Stimulated activated CD4-positive, alpha-beta T cell treated with anti-CD3 and anti-CD28 coated beads, Interleukin-4, amount 100 ng/mL, for 24 hours (primary cell): Measurements from ENCODE around the gene WDR64.

ENCODE experiments used
- DNase-seq: peaks from one replicate; pipeline ENCODE4 v3.0.0-alpha.2; 2020

WDR64 gene

DNA sequence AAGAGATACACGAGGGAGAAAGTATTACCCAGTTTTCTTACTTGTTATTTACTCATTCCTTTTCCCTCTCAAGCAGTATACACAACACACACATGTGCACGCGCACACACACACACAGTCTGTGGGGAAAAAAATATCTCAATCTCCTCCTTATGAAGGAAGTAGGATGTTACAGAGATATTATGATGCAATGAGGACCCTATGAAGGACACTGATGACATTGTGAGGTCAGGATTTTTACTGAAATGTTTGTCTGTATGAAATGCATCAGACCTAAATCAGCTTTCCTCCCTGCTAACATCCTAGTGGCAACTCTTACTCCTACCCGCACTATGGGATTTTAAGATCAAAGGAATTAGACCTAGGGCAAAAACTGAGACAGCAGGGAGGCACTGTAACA is at the start of gene WDR64:
Gene WDR64 (plus strand): TSS at position 270 of the 400 bp plus-strand sequence. CDS start 204 bp downstream, outside the sequence.
- DNase-seq = no peak

DNA sequence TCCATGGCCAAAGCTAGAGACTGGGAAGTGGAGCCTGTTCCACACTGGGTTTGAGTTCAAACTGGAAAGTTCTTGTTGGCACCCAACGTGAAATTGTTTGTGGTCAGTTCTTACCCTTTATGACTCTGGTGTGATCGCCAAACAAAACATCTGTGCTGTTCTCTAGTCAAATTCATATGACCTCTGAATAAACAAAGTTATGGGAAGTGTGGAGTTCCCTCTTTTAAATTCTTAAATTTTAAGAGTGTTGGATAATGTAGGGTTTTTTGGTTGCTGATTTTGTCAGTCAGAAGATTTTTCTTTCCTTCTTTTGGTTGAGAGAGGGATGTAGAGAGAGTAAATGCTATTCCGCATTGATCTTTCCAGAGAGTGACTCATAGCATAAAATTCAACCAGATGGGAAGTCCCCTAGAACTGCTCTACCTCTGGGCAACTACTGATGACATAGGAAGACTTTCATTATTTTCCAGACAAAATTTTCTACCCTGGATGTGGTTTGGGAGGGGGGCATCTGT is 48.3 kb upstream of the WDR64 start:
- DNase-seq = no peak

DNA sequence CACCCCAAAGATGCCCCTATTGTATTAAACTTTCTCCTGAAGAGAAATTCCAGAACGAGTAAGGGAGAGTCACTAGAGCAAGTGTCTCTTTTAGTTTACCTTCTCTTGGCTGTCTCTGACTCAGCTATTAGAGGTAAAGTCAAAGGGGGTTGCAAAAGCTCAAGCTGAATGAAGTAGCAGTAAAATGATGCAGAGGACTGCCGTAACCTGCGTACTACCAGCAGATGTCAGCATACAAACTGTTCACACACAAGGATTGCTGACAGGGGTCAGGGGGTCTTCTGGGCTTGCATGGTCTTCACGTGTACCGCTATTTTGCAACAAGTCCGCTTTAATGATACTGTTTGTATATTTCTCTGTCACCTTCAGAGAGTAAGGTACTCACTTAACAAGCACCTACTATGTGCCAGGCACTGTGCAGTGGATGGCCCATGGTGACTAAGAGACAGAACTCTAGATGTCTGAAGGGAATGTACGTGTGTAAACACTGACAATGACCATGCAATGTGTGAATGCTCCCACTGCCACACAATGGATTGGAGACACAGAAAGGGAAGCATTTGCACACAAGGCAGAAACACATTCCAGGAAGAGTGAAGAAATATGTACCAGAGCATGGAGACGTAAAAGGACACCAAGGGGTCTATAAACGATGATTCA is 46.8 kb upstream of the WDR64 start:
- no peak for DNase-seq

DNA sequence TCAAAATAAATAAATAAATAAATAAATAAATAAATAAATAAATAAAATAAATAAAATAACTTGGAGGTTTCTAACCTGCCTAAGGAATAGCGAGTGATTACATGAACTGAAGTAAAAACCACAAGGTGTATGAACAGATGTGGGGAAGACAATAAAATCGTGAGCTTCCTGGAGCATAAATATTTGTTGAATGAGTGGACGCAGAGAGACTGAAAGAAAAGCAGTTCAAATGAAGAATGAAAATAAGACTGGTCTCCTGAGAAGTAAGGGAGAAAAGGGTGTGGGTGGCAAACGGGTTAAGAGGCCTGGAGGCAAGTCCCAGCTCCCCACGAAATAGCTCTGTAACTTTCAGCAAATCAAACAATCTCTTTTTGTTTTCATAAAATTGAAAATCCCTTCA is 45.5 kb upstream of the WDR64 start:
- no peak for DNase-seq

DNA sequence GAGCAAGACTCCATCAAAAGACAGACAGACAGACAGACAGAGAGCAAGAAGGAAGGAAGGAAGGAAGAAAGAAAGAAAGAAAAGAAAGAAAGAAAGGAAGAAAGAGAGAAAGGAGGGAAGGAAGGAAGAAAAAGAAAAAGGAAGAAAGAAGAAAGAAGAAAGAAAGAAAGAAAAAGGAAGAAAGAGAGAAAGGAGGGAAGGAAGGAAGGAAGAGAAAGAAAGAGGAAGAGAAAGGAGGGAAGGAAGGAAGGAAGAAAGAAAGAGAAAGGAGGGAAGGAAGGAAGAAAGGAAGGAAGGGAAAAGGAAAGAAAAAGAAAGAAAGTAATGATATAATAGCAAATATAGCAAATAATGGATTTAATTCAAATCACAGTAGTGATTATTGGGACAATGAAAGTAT is 44.6 kb upstream of the WDR64 start:
- DNase-seq = no peak

DNA sequence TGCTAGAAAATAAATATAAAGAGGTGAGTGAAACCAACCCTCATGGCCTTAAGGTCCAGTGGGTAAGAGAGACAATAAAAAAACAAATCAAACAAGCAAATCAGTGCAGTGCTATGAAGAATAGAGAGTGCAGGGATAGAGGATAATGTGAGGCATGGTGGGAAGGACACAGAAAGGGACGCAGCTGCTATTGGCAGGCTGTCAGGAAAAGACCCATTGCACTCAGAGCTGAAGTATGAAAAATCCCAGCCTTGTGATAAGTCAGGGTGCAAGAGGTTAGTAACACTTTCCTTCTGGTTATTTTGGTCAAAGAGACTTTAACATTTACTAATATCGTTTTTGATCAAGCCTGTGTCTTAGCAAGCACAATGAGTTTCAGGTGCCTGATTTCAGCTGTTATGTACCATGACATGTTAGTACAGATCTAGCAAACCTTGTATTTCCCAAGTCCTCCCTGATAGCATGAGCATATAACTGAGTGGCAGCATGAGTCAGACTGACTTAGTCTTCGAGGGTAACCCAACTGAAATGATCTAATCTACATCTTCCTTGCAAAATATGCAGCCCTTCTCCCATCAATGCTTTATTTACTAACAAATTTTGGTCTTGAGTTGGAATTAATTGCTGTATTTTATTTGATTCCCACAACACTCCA is 43.6 kb upstream of the WDR64 start:
- no peak for DNase-seq

DNA sequence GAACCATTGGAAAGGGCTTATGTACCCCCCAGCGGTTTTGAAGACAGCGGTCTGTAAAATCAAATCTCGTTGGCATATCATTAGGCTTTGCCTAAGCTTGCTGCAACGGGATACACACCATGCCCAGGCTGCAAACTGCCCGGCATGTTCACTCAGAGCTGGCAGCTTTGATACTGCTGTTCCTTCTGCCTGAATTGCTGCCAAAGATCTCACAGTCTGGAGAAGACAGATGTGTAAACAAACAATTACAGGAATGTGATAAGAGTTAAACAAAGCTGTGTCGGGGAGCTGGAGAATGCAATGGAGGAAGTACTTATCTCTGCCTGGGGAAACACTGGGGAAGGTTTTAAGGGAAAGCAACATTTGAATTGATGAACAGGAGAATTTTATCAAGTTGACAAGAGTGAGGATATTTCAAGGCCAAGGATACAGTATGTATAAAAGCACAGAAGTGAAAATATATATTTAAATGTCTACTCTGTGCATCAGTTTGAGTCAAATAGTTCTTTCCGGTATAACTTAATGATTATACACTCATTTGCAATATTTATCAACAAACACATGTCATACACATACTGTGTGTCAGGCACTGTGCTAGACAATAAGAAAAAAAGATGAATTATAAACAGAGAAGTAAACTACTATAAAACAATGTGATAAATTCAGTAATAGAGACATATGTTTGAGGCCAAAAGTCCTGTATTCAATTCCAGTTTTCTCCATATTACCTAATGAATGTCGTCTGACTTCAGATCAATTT is 41.8 kb upstream of the WDR64 start:
- no peak for DNase-seq

DNA sequence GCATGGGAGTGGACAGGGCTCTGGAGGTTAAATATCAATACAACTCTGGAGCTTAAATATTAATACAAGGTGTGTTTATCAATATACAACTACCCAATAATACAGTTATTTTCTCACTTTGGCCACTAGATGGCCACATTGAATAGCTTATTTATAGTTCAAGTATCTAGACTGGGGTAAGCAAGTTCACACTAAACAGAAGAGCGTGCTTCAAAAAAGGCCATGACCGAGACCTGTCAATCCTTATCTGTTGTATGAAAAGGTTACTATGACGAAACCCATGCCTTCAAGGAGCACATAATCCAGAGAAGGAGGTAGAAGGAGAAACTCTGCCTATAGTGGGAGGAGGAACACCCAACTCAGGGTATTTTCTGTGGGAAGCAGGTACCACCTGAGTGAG is 41.0 kb upstream of the WDR64 start:
- no peak for DNase-seq

DNA sequence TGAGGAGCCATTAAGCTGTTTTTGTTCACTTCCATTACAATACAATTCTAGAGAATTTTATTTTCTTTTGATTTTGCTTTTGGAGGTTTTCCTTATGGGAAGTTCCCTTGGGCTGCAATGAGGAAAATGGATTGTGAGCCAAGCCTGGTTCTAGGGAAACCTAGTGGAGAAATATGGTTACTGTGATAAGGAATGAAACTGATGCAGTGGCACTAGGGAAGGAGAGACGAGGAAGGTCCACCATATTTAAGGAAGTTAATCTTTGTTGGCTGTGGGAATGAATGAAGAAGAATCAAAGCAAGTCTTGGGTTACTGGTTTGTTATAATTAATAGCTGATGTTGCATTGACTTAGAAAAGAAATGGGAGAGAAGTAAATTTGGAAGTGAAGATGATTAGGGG is 40.3 kb upstream of the WDR64 start:
- DNase-seq = no peak

DNA sequence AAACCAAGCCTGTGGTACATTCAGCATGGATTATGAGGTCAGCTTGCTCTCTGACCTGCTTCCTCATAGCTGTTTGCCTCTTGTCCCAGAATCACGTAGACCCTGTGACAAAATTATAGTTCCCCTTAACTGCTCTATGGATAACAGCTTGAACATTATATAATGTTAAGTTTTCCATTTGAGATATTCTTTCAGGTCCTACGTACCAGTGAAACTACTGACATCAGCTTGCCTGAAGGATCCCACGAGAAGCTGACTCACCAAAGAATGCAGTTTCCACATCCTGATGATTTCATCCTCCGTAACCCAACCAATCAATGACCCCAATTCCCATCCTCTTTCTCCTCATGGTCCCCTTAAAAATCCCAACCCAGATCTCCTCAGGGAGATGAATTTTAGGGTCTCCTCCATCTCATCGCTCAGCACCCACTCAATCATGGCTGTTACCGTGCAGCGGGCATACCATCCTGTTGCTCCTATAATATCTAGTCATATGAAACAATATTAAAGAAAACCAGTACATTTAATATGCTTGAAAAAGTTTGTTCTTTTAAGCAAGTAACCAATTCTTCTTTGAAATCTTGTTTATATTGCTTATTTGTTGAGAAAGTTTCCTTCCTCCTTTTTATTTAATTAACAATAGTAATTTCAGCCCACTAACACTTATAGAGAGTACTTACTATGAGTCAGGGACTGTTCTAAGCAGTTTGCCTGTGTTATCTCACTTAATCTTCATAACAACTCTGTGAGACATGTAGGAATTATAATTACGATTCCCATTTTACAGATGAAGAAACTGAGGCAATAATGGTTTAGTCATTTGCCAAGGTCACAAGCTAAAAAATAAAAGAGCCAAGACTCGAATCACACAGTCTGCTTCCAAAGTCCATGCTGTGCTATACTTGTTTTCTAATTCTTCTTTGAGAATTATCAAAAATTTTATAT is 39.3 kb upstream of the WDR64 start:
- no peak for DNase-seq

DNA sequence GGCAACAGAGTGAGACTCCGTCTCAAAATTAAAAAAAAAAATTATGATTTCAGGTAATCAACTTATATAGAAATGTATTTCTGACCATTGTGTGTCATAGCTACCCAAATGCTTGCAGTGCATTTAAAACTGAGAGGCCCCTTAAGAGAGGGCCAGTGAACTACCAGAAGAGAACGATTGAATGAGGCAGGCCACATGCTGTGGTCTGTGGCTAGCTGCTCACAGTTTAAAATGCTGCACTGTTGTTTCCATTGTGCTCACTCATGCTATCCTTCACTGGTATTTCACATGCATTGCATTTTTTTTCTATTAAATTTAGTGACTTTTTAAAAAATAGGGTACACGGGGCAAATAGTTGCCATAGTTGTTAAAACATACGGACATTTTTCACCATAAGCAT is 37.9 kb upstream of the WDR64 start:
- DNase-seq = no peak

DNA sequence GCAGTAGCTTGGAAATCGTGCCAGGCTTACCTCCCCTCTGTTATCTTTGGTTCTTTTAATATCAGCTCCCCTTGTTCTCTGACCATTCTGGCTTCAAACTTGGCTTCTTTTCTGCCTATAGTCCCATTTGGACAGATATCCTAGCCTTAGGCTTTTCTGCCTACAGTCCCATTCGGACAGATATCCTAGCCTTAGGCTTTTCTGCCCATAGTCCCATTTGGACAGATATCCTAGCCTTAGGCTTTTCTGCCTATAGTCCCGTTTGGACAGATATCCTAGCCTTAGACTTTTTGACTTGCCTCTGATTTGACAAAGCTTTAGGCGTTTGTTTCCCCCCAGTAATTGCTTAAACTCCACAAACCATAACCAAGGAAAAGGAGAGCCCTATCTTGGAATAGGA is 37.5 kb upstream of the WDR64 start:
- DNase-seq = no peak

DNA sequence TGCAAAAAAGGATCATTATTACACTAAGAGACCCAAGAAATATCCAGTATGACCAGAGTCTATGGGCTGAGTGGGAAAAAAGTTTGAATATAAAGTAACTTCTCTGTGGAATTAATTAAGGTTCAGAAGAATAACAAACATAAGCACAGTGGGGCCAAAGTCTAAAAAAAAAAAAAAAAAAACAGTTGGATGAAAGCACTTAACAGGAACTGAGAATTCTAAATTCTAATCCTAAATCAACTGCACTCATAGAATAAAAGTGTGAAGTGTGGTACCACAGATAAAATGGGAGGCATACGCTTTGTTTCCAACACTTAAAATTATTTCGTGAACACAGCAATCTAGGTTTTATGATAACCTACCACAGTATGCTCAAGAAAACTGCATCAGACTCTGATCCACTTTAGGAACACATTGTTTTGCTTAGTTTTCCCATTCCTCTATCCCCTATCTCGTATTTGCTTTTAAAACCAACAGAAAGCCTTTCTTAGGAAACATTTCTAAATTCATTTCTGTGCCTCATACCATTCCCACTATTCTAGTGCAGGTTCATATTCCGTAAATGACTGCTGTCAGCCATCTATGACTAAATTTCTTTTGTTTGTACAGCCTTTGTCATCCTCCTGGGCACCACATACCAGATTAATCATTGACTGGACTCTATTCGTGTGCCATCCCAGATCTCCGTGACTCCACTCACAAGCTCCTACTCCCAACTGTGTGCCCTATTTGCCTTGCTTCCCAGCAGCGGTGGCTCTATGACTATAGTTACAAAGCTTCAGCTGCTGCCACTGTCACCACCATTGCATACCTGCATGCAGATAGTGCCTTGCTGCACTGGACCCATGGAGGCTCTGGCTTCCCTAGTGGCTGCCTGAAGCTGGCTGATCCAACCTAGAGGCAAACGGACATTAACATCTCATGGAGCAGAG is 36.8 kb upstream of the WDR64 start:
- DNase-seq = no peak

DNA sequence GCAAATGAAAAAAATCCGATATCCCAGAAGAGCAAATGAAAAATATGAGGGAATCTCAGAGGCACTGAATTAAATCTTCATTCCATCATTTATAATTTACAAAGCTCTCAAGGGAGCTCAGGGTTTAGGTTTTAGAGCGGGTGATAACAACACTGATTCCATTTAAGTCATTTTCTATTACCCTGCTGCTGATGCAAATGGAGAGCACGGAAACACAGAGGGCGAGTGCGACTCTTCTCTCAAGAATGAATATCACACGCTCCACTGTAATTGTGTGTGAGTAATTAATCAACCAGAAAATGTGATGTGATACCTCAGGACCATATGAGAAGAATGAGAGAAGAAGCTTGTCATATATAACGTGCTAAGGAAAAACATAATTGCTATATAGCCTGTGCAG is 34.7 kb upstream of the WDR64 start:
- DNase-seq = no peak

DNA sequence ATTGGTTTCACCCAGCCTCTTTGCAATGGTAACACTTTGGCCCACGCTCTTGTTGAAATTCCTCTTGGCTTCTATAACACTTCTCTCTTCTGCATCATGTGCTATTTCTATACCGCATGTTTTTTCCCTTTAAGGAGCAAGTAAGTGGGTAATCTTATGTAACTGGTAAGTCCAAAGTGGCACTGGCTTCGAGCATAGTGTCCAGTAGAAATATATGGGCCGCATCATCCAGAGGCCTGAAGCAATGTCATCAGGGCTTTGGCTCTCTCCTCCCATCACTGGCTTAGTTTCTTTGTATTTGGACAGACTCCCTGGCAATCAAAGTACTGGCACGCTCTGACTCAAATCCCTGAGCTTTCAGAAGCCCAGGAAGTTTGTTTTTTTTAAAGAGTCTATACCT is 29.4 kb upstream of the WDR64 start:
- DNase-seq = no peak

DNA sequence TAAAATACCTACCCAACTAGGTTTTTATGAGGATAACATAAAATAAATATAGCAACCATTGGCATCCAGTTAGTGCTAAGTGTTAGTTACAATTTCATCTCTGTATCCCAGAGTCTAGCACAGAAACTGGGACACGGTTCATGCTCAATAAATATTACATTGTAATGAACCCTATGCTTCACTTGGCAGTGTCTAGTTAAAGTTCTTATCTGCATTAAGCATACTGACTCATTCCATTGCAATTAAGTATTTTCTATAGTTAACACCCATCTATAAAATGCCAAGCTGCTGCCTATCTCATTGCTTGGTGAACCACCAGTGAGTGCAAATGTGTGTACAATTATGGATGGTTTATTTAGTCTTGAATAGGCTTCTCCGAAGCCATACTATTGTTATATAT is 27.1 kb upstream of the WDR64 start:
- no peak for DNase-seq

DNA sequence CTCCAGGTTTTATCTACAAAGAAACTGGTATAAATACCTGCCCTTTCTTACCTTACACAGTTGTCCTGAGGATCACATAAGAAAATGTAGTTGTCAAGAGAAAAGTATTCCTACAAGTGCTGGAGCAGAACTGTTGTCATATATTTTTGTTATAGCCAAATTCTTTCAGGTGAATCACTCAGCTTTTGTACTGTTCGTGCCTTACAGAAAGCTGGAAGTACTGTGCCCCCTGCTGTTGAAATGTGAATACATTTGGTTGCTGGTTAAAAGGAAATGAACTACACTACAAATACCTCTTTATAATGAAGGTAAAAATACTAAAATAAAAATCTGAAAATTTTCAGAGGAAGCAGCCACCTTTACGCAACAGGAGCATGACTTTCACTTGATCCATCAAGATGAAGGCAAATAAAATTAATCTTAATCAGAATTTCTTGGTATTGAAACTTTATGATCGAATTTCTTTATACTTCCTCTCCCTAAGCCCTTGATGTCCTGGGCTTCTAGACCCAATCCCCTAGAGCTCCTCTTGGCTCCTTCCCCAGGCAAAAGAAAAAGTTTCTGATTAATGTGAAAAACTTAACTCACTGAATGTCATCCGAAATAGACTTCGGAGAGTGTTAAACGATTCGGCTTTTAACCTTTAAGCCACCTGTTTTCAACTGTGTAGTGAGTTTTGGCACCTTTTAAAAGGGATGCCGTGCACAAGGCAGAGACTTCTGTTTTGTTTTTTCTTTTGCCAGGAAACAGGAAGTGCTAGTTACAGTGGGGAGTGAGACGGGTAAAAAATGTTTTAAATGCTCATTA is 24.4 kb upstream of the WDR64 start:
- peak; percentile 57 for DNase-seq

DNA sequence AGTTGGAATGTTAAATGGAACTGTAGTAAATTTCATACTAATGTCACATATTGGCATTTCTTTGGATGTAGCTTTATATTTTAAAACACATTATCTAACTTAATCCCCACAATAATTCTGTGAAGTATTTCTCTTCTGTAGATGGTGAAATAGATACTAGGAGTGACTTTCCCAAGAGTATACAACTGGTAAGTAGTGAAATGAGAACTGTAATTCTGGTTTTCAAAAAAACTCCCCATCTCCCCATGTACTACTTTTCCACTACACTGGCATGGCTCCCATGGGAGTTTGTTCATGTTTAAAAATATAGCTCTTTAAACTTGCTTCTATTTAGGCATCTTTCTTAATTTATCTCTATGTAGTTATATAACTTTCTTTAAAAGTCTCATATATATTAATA is 22.1 kb upstream of the WDR64 start:
- DNase-seq = no peak

DNA sequence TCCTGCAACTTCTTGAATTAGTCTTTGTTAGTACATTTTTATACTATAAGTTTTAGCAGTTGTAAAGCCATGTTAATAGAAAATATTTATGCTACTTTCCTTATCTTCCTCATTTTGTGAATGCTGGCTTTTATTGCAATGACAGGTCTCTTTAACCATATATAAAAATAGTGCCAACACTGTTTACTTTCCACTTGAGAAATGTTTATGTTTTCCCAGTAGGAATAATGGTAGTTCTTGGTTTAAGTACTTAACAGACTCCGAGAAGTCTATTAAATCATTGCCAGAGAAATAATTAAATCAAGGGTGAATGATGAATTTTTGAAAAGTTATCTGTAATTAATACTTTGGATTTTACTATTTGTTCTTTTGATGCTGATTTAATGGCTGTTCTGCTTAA is 21.6 kb upstream of the WDR64 start:
- DNase-seq = no peak

DNA sequence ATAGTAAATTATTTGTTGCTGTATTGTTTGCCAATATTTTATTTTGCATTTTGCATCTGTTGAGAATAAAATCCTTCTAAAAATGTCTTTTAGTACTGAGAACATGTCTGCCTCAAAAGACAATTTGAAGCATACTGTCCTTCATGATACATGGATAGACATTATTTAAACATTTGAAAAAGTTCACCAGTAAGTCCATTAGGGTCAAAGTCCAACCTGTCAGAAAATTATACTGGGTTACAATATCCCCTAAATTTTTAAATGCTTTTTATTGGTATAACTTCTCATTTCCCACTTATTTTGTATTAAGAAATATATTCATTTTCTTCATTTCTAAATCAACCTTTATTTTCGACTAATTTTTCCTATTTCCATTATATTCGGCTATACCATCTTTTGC is 21.2 kb upstream of the WDR64 start:
- DNase-seq = no peak

DNA sequence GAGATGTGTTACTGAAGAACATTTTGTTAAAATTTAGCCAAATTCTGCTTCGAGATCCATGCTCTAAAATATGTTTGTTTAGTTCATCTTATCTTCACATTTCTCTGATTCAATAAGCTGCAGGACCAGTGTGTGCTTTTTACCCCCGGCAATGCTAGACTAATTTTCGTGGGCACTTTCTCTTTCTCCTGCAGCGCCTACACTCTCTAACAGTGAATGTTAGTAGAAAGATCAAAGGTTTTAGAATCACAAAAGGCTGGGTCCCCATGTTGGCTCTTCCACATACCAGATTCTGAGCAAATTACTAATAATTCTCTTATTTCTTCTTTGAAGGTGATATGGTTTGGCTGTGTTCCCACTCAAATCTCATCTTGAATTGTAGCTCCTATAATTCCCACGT is 20.4 kb upstream of the WDR64 start:
- no peak for DNase-seq
